H9 (cell line): Measurements from ENCODE around the gene KRTAP5-1. TPM values are rescaled to one million over a fixed set of nuclear protein-coding genes. Genes with fewer than 3 reads are reported as not detected.
A peak's percentile ranks its signal among the peaks of the same experiment; 100 is the strongest.

Experiments used
- DNase-seq: peaks from one replicate; pipeline ENCODE4 v3.0.0-alpha.2; 2017
- H2AFZ ChIP-seq: one replicate; pipeline ENCODE4 v1.6.1; 2013; ENCODE audit warnings: mild to moderate bottlenecking, low read length, control low read depth, moderate library complexity
- H2AK5ac ChIP-seq: 2 replicates; pipeline ENCODE4 v1.6.1; 2013; ENCODE audit warnings: low read length, control low read depth, mixed read lengths; ENCODE audit not compliant: insufficient read length
- H2BK120ac ChIP-seq: one replicate; pipeline ENCODE4 v1.6.1; 2013; ENCODE audit warnings: low read depth, mild to moderate bottlenecking, low read length, control low read depth, inconsistent platforms; ENCODE audit not compliant: poor library complexity, severe bottlenecking
- H2BK12ac ChIP-seq: 2 replicates; pipeline ENCODE4 v1.6.1; 2013; ENCODE audit warnings: low read length, control low read depth, mixed read lengths, low read depth; ENCODE audit not compliant: insufficient read length
- H2BK15ac ChIP-seq: 2 replicates; pipeline ENCODE4 v1.6.1; 2013; ENCODE audit warnings: low read depth, low read length, control low read depth
- H2BK20ac ChIP-seq: one replicate; pipeline ENCODE4 v1.6.1; 2013; ENCODE audit warnings: low read depth, mild to moderate bottlenecking, low read length, control low read depth, inconsistent platforms; ENCODE audit not compliant: poor library complexity, severe bottlenecking
- H2BK5ac ChIP-seq: 2 replicates; pipeline ENCODE4 v1.6.1; 2013; ENCODE audit warnings: low read length, control low read depth, mixed read lengths; ENCODE audit not compliant: insufficient read length
- H3K14ac ChIP-seq: 2 replicates; pipeline ENCODE4 v1.6.1; 2013; ENCODE audit warnings: low read length, control low read depth; ENCODE audit not compliant: insufficient read depth
- H3K18ac ChIP-seq: 2 replicates; pipeline ENCODE4 v1.6.1; 2013; ENCODE audit warnings: low read depth, mild to moderate bottlenecking, mixed read lengths, low read length, control low read depth; ENCODE audit not compliant: insufficient read length
- H3K23ac ChIP-seq: 2 replicates; pipeline ENCODE4 v1.6.1; 2013; ENCODE audit warnings: low read length, control low read depth, mixed read lengths, low read depth; ENCODE audit not compliant: insufficient read length
- H3K23me2 ChIP-seq: 2 replicates; pipeline ENCODE4 v1.6.1; 2013; ENCODE audit warnings: low read depth, mild to moderate bottlenecking, mixed read lengths, low read length, control low read depth; ENCODE audit not compliant: insufficient read length, poor library complexity, severe bottlenecking
- H3K27ac ChIP-seq: 2 replicates; pipeline ENCODE4 v1.5.1; 2013; ENCODE audit warnings: low read length, control low read depth, mixed read lengths, low read depth; ENCODE audit not compliant: insufficient read length
- H3K27me3 ChIP-seq: 2 replicates; pipeline ENCODE4 v1.6.1; 2013; ENCODE audit warnings: low read length, control low read depth, inconsistent platforms; ENCODE audit not compliant: insufficient read depth
- H3K4ac ChIP-seq: 2 replicates; pipeline ENCODE4 v1.6.1; 2013; ENCODE audit warnings: low read depth, mild to moderate bottlenecking, control low read depth, inconsistent platforms, low read length, moderate library complexity
- H3K4me1 ChIP-seq: 2 replicates; pipeline ENCODE4 v1.6.1; 2013; ENCODE audit warnings: low read length, control low read depth, inconsistent platforms; ENCODE audit not compliant: insufficient read depth
- H3K4me2 ChIP-seq: 2 replicates; pipeline ENCODE4 v1.6.1; 2013; ENCODE audit warnings: low read length, control low read depth, mixed read lengths; ENCODE audit not compliant: insufficient read length, insufficient read depth
- H3K56ac ChIP-seq: 2 replicates; pipeline ENCODE4 v1.6.1; 2013; ENCODE audit warnings: low read depth, mild to moderate bottlenecking, mixed read lengths, low read length, control low read depth; ENCODE audit not compliant: insufficient read length
- H3K79me1 ChIP-seq: 2 replicates; pipeline ENCODE4 v1.6.1; 2013; ENCODE audit warnings: low read depth, mild to moderate bottlenecking, moderate library complexity, low read length, control low read depth, inconsistent platforms; ENCODE audit not compliant: insufficient read depth, poor library complexity, severe bottlenecking
- H3K79me2 ChIP-seq: 2 replicates; pipeline ENCODE4 v1.6.1; 2013; ENCODE audit warnings: low read length, control low read depth, inconsistent platforms; ENCODE audit not compliant: insufficient read depth
- H3K9ac ChIP-seq: 2 replicates; pipeline ENCODE4 v1.6.1; 2013; ENCODE audit warnings: low read length, control low read depth, mixed read lengths; ENCODE audit not compliant: insufficient read length; ENCODE audit errors: extremely low read depth
- H3K9me3 ChIP-seq: one replicate; pipeline ENCODE4 v1.6.1; 2013; ENCODE audit warnings: low read depth, low read length, inconsistent platforms; ENCODE audit not compliant: control insufficient read depth
- H3T11ph ChIP-seq: one replicate; pipeline ENCODE4 v1.6.1; 2013; ENCODE audit warnings: mild to moderate bottlenecking, low read length, control low read depth, inconsistent platforms
- H4K20me1 ChIP-seq: one replicate; pipeline ENCODE4 v1.6.1; 2013; ENCODE audit not compliant: control insufficient read depth, insufficient read length, insufficient read depth
- H4K5ac ChIP-seq: 2 replicates; pipeline ENCODE4 v1.6.1; 2013; ENCODE audit warnings: low read depth, mild to moderate bottlenecking, mixed read lengths, low read length, control low read depth; ENCODE audit not compliant: insufficient read length
- H4K8ac ChIP-seq: replicated peaks from 2 replicates; pipeline ENCODE4 v1.6.1; 2013; ENCODE audit warnings: low read length, control low read depth, mixed read lengths, low read depth; ENCODE audit not compliant: insufficient read length
- H4K91ac ChIP-seq: 2 replicates; pipeline ENCODE4 v1.6.1; 2013; ENCODE audit warnings: low read depth, mild to moderate bottlenecking, moderate library complexity, mixed read lengths, low read length, control low read depth; ENCODE audit not compliant: insufficient read length
- H3K27ac Mint-ChIP-seq, 3 experiments: 2 replicates in 2 of 3; 3 replicates in 1 of 3; pipeline ENCODE4 v1.8.0; 2020 to 2021; ENCODE audit warnings: mixed read lengths in 3 of 3, mild to moderate bottlenecking in 1 of 3, moderate library complexity in 1 of 3
- H3K27me3 Mint-ChIP-seq: 2 replicates; pipeline ENCODE4 v1.8.0; 2021; ENCODE audit warnings: low read depth, mild to moderate bottlenecking, moderate library complexity, mixed read lengths
- H3K36me3 Mint-ChIP-seq, 3 experiments: 2 replicates in 2 of 3; 3 replicates in 1 of 3; pipeline ENCODE4 v1.8.0; 2020 to 2021; ENCODE audit warnings: low read depth in 3 of 3, mixed read lengths in 3 of 3; ENCODE audit not compliant: insufficient read depth in 1 of 3
- H3K4me1 Mint-ChIP-seq, 2 experiments: 2 replicates each; pipeline ENCODE4 v1.8.0; 2020; ENCODE audit warnings: mixed read lengths in 2 of 2
- H3K4me3 Mint-ChIP-seq, 2 experiments: 2 replicates in 1 of 2; 3 replicates in 1 of 2; pipeline ENCODE4 v1.8.0; 2020 to 2021; ENCODE audit warnings: mild to moderate bottlenecking in 2 of 2, mixed read lengths in 2 of 2, moderate library complexity in 1 of 2
- H3K9me3 Mint-ChIP-seq, 2 experiments: 2 replicates in 1 of 2; 3 replicates in 1 of 2; pipeline ENCODE4 v1.8.0; 2020; ENCODE audit warnings: mild to moderate bottlenecking in 2 of 2, mixed read lengths in 2 of 2, moderate library complexity in 1 of 2
- CTCF ChIP-seq: fragments of 200-600 bp; sonication (generic); conservative IDR thresholded peaks from 3 replicates; pipeline ENCODE4 v1.8.0; 2021; ENCODE audit warnings: antibody characterized with exemption, mild to moderate bottlenecking
- WGBS: extraction: QIAGEN DNeasy Blood & Tissue Kit; methylation state at CpG from one replicate; pipeline ENCODE4 v1.1.7; 2013; ENCODE audit warnings: missing lambda C conversion rate, low lambda C conversion rate, mixed read lengths; ENCODE audit not compliant: insufficient read length; ENCODE audit errors: extremely low coverage; 5-methylcytosine and 5-hydroxymethylcytosine counted together
- total RNA-seq: library from RNA; stranded (reverse); gene quantifications from 2 replicates; pipeline ENCODE4 v1.2.1, GENCODE V29; 2021

Gene KRTAP5-1
- total RNA-seq, 1 experiment from 2014 or later, result not detected

GRCh38 chr11:1554981-1555712 lies 29.9 kb downstream of the KRTAP5-1 start:
- Histone ChIP-seq H3K4ac (no peak overlapping the region), H2AFZ (no peak overlapping the region), H4K5ac (no peak overlapping the region), H2BK15ac (no peak overlapping the region), H3T11ph (no peak overlapping the region), H2BK20ac (no peak overlapping the region), H3K23ac (no peak overlapping the region), H3K14ac (no peak overlapping the region), H3K9me3 (no peaks in the 10 kb centered on the region), H3K79me2 (no peaks in the 10 kb centered on the region), H2BK12ac (no peak overlapping the region), H3K18ac (no peak overlapping the region), H2BK5ac (no peak overlapping the region), H3K4me1 (peaks cover 2% of the 10 kb centered on the region; the same call in 1 of the 2 replicates), H2AK5ac (no peak overlapping the region), H4K91ac (no peak overlapping the region), H3K27me3 (peaks cover 8% of the 10 kb centered on the region; the same call in 1 of the 2 replicates), H4K8ac (no peak overlapping the region), H3K4me2 (no peak overlapping the region), H3K9ac (no peak overlapping the region), H3K23me2 (no peaks in the 10 kb centered on the region), H3K27ac (no peak overlapping the region), H3K79me1 (no peaks in the 10 kb centered on the region), H3K56ac (no peak overlapping the region), H2BK120ac (no peak overlapping the region), H4K20me1 (no peaks in the 10 kb centered on the region)
- Mint-ChIP-seq H3K36me3 (peaks cover 0 to 1% (median 0%) of the 10 kb centered on the region in 3 experiments; a peak in 1 of 7 replicates), H3K4me1 (peaks cover 26 to 44% of the 10 kb centered on the region in 2 experiments), H3K4me3 (no peak overlapping the region), H3K9me3 (no peaks in the 10 kb centered on the region), H3K27ac (no peak overlapping the region), H3K27me3 (peaks cover 39% of the 10 kb centered on the region)
- no CpG with 5 or more reads among the region's 13 CpGs for WGBS
- peak; percentile 38 for DNase-seq
- TF ChIP-seq CTCF, result no peak
